NCI-H2196 (cell line): ENCODE data around the gene TAF6.

Experiments
- DNase-seq: peaks from one replicate; lab custom pipeline; 2025; ENCODE audit not compliant: unreplicated experiment; lab: John Stamatoyannopoulos, UW

TAF6 gene

GRCh38 chr7:100098913-100099312 is 20.2 kb downstream of the TAF6 start:
- DNase-seq: no peak

- DNase-seq: no peak
Observed at GRCh38 chr7:100095704-100096103, 23.5 kb downstream of the TAF6 start.

GRCh38 chr7:100095289-100095688 is 23.9 kb downstream of the TAF6 start:
- no peak for DNase-seq

- DNase-seq: no peak
Observed at GRCh38 chr7:100093925-100094486, 25.2 kb downstream of the TAF6 start.

- no peak for DNase-seq
Observed at GRCh38 chr7:100093498-100093897, 25.7 kb downstream of the TAF6 start.

GRCh38 chr7:100093054-100093453 is 26.1 kb downstream of the TAF6 start:
- DNase-seq: no peak

- no peak for DNase-seq
Observed at GRCh38 chr7:100091411-100092181, 27.6 kb downstream of the TAF6 start.

- no peak for DNase-seq
Observed at GRCh38 chr7:100090527-100091410, 28.4 kb downstream of the TAF6 start.

GRCh38 chr7:100089458-100090196 is 29.5 kb downstream of the TAF6 start:
- DNase-seq: no peak

GRCh38 chr7:100088621-100089457 is 30.3 kb downstream of the TAF6 start, which contains the start of gene COPS6:
Gene COPS6 (plus strand): TSS chr7:100088969. CDS start chr7:100088991, 22 bp downstream.
- peak; percentile 82 for DNase-seq

GRCh38 chr7:100088095-100088620 is 31.0 kb downstream of the TAF6 start:
- DNase-seq: no peak

- no peak for DNase-seq
Observed at GRCh38 chr7:100087055-100087750, 32.0 kb downstream of the TAF6 start.

GRCh38 chr7:100085515-100085914 is 33.6 kb downstream of the TAF6 start:
- DNase-seq: no peak

GRCh38 chr7:100082978-100083377 is 36.2 kb downstream of the TAF6 start:
- no peak for DNase-seq

- DNase-seq: peak; percentile 98
Observed at GRCh38 chr7:100081535-100082102, 37.5 kb downstream of the TAF6 start, which contains the start of gene ZNF3. Gene ZNF3 (minus strand): TSS chr7:100081723. CDS start chr7:100077357, 4,366 bp downstream.

- peak; percentile 44 for DNase-seq
Observed at GRCh38 chr7:100080907-100081534, 38.1 kb downstream of the TAF6 start.

GRCh38 chr7:100079024-100079560 is 40.1 kb downstream of the TAF6 start:
- DNase-seq: no peak

GRCh38 chr7:100077205-100077604 is 42.0 kb downstream of the TAF6 start:
- DNase-seq: no peak
